ENCODE results near the gene CCDC106.

CCDC106 gene

GRCh38 chr19:55649268-55650125 is 1.5 kb downstream of the CCDC106 start:
- POLR2A ChIA-PET, result no interaction called here
- no peak for TF ChIP-seq CTCF (IDR thresholded peaks at IDR 0.05; ENCODE audit: insufficient read depth, low read length, missing control alignments)
- CTCF ChIA-PET, result interaction anchor here (0.9 to 5.7 kb wide), 3 partner anchors 12 to 17 kb away, joined by 3 to 51 read pairs (median 5); no protein-coding TSS in a partner anchor
- DNase-seq (ENCODE audit: low read depth, low spot score), result no peak
- H3K4me3 ChIP-seq (ENCODE audit: low read depth, low read length), result peak overlapping the region; percentile 84

- no peak for TF ChIP-seq CTCF (IDR thresholded peaks at IDR 0.05; ENCODE audit: insufficient read depth, low read length, missing control alignments)
- POLR2A ChIA-PET, result no interaction called here
- DNase-seq (ENCODE audit: low read depth, low spot score), result no peak
- CTCF ChIA-PET, result interaction anchor here (5.7 kb wide), 1 partner anchor 17 kb away, joined by 51 read pairs; no protein-coding TSS in a partner anchor
- no peak overlapping the region for H3K4me3 ChIP-seq (ENCODE audit: low read depth, low read length)
Observed at GRCh38 chr19:55650126-55650557, 2.1 kb downstream of the CCDC106 start.

GRCh38 chr19:55650602-55651230 is 2.7 kb downstream of the CCDC106 start:
- TF ChIP-seq CTCF (IDR thresholded peaks at IDR 0.05; ENCODE audit: insufficient read depth, low read length, missing control alignments), result no peak
- POLR2A ChIA-PET, result no interaction called here
- CTCF ChIA-PET, result interaction anchor here (5.7 kb wide), 1 partner anchor 18 kb away, joined by 51 read pairs; no protein-coding TSS in a partner anchor

GRCh38 chr19:55651236-55651635 is 3.2 kb downstream of the CCDC106 start:
- no peak for TF ChIP-seq CTCF (IDR thresholded peaks at IDR 0.05; ENCODE audit: insufficient read depth, low read length, missing control alignments)
- DNase-seq (ENCODE audit: low read depth, low spot score), result no peak
- no peak overlapping the region for H3K4me3 ChIP-seq (ENCODE audit: low read depth, low read length)
- POLR2A ChIA-PET, result no interaction called here
- CTCF ChIA-PET, result no interaction called here

More at GRCh38 chr19:55650602-55651230, 2.7 kb downstream of the CCDC106 start:
- H3K4me3 ChIP-seq (ENCODE audit: low read depth, low read length), result no peak overlapping the region
- no peak for DNase-seq (ENCODE audit: low read depth, low spot score)

GRCh38 chr19:55652311-55653128 is 4.5 kb downstream of the CCDC106 start:
- no peak for DNase-seq (ENCODE audit: low read depth, low spot score)
- TF ChIP-seq CTCF (IDR thresholded peaks at IDR 0.05; ENCODE audit: insufficient read depth, low read length, missing control alignments), result no peak
- ChIA-PET CTCF (interaction anchor here (0.6 to 3.3 kb wide), 13 partner anchors 8 to 512 kb away, joined by 3 to 31 read pairs (median 4); partner anchors contain the start of gene ZNF581), POLR2A (no interaction called here)
- no peak overlapping the region for H3K4me3 ChIP-seq (ENCODE audit: low read depth, low read length)

All from AG04449 (cell line).